NOMO-1 treated with DMSO at 0.1 percent for 48 hours (cell line): Measurements from ENCODE around the gene TSGA10IP.

ENCODE experiments used
- DNase-seq: peaks from one replicate; lab custom pipeline; 2025; ENCODE audit not compliant: unreplicated experiment; lab: John Stamatoyannopoulos, UW

TSGA10IP gene

GRCh38 chr11:65917434-65918210 is 27.7 kb upstream of the TSGA10IP start:
- no peak for DNase-seq

- DNase-seq, result peak; percentile 20
These were observed 26.8 kb upstream of the TSGA10IP start, which contains the start of gene C11orf68 for GRCh38 chr11:65918211-65919140. C11orf68 (minus strand) TSS chr11:65919062; CDS start chr11:65919031, 31 bp downstream.

GRCh38 chr11:65919141-65919572 is 26.1 kb upstream of the TSGA10IP start, which contains the start of gene DRAP1:
DRAP1 (plus strand) TSS chr11:65919426; CDS start chr11:65919502, 76 bp downstream.
- DNase-seq, result peak; percentile 99

GRCh38 chr11:65919573-65920371 is 25.5 kb upstream of the TSGA10IP start:
- DNase-seq, result no peak

- DNase-seq, result no peak
These were observed 24.9 kb upstream of the TSGA10IP start for GRCh38 chr11:65920372-65920802.

GRCh38 chr11:65921033-65921555 is 24.2 kb upstream of the TSGA10IP start:
- no peak for DNase-seq

- no peak for DNase-seq
These were observed 23.4 kb upstream of the TSGA10IP start for GRCh38 chr11:65921876-65922275.

- no peak for DNase-seq
These were observed 22.7 kb upstream of the TSGA10IP start for GRCh38 chr11:65922565-65922964.

GRCh38 chr11:65925397-65925796 is 19.9 kb upstream of the TSGA10IP start:
- no peak for DNase-seq

GRCh38 chr11:65927904-65928397 is 17.3 kb upstream of the TSGA10IP start:
- DNase-seq, result peak; percentile 86

GRCh38 chr11:65928667-65929066 is 16.6 kb upstream of the TSGA10IP start:
- no peak for DNase-seq

- no peak for DNase-seq
These were observed 13.3 kb upstream of the TSGA10IP start for GRCh38 chr11:65931773-65932557.

- no peak for DNase-seq
These were observed 12.7 kb upstream of the TSGA10IP start for GRCh38 chr11:65932558-65932919.

GRCh38 chr11:65934014-65934413 is 11.3 kb upstream of the TSGA10IP start:
- no peak for DNase-seq

GRCh38 chr11:65937766-65938165 is 7.5 kb upstream of the TSGA10IP start:
- no peak for DNase-seq

- DNase-seq, result no peak
These were observed 3.5 kb upstream of the TSGA10IP start for GRCh38 chr11:65941720-65942310.

GRCh38 chr11:65942531-65942930 is 2.7 kb upstream of the TSGA10IP start:
- no peak for DNase-seq

- no peak for DNase-seq
These were observed 1.1 kb upstream of the TSGA10IP start for GRCh38 chr11:65944191-65944590.

GRCh38 chr11:65944767-65945166 is 513 bp upstream of the TSGA10IP start:
- DNase-seq, result no peak
